Activated T-helper 2 cell treated with anti-CD3 and anti-CD28 coated beads, Interferon-gamma antibody, Interleukin-2, Interleukin-4, amounts not matched to agents 10 μg/mL and 5 μg/mL and 100 μg/mL, durations not matched to agents 14 hours and 24 hours and 36 hours (primary cell): ENCODE measurements around the gene MMP24. TPM values are rescaled to one million over a fixed set of nuclear protein-coding genes. Genes with fewer than 3 reads are reported as not detected.
"Not testable (repeated sequence)": the region's sequence is repeated elsewhere in the genome, so short reads cannot be mapped to it uniquely, and the experiment has no call there.

Experiments used
- DNase-seq: peaks from one replicate; pipeline ENCODE4 v3.0.0; 2021; ENCODE audit warnings: low spot score
- H3K27ac Mint-ChIP-seq: one replicate; pipeline ENCODE4 v1.8.0; 2021; ENCODE audit warnings: mixed read lengths
- H3K27me3 Mint-ChIP-seq: one replicate; pipeline ENCODE4 v1.8.0; 2021; ENCODE audit warnings: low read depth, mixed read lengths
- H3K36me3 Mint-ChIP-seq: one replicate; pipeline ENCODE4 v1.8.0; 2021; ENCODE audit warnings: low read depth, mixed read lengths
- H3K4me1 Mint-ChIP-seq: one replicate; pipeline ENCODE4 v1.8.0; 2021; ENCODE audit warnings: low read depth, mixed read lengths
- H3K4me3 Mint-ChIP-seq: one replicate; pipeline ENCODE4 v1.8.0; 2021; ENCODE audit warnings: low read depth, mild to moderate bottlenecking, moderate library complexity, mixed read lengths
- H3K9me3 Mint-ChIP-seq: one replicate; pipeline ENCODE4 v1.8.0; 2021; ENCODE audit warnings: mixed read lengths
- intact Hi-C: fragments of 100-400 bp; cut with micrococcal nuclease; formaldehyde crosslinking; loops from one replicate; pipeline ENCODE4 v1.15.1; 2023
- total RNA-seq: library from RNA; stranded (reverse); gene quantifications from 2 replicates; pipeline ENCODE4 v1.2.3, GENCODE V29; 2022

The MMP24 gene
- total RNA-seq, 1 donor from 2014 or later: not detected

GRCh38 chr20:35307666-35308653 lies 81.5 kb downstream of the MMP24 start:
- H3K27ac Mint-ChIP-seq: no peak overlapping the region

GRCh38 chr20:35311409-35311808 lies 84.9 kb downstream of the MMP24 start:
- intact Hi-C loops: no loop called here
- Mint-ChIP-seq H3K4me3 (no peak overlapping the region), H3K9me3 (no peaks in the 10 kb centered on the region)

More at GRCh38 chr20:35307666-35308653, 81.5 kb downstream of the MMP24 start:
- no peak for DNase-seq
- H3K4me3 Mint-ChIP-seq: no peak overlapping the region
- peaks cover 18% of the 10 kb centered on the region for H3K36me3 Mint-ChIP-seq
- H3K9me3 Mint-ChIP-seq: no peaks in the 10 kb centered on the region
- intact Hi-C loops: no loop called here
- peaks cover 48% of the 10 kb centered on the region for H3K4me1 Mint-ChIP-seq
- H3K27me3 Mint-ChIP-seq: no peaks in the 10 kb centered on the region

GRCh38 chr20:35311822-35312221 lies 85.3 kb downstream of the MMP24 start:
- intact Hi-C loops: loop anchor here (2.0 kb wide), 1 partner anchor 17 kb away; no protein-coding TSS in a partner anchor
- no peaks in the 10 kb centered on the region for H3K9me3 Mint-ChIP-seq
- no peaks in the 10 kb centered on the region for H3K27me3 Mint-ChIP-seq
- H3K4me3 Mint-ChIP-seq: no peak overlapping the region
- H3K4me1 Mint-ChIP-seq: peaks cover 38% of the 10 kb centered on the region
- H3K27ac Mint-ChIP-seq: peak overlapping the region; percentile 8
- peaks cover 19% of the 10 kb centered on the region for H3K36me3 Mint-ChIP-seq
- no peak for DNase-seq

More at GRCh38 chr20:35311409-35311808, 84.9 kb downstream of the MMP24 start:
- peak; percentile 27 for DNase-seq
- no peaks in the 10 kb centered on the region for H3K27me3 Mint-ChIP-seq
- peaks cover 42% of the 10 kb centered on the region for H3K4me1 Mint-ChIP-seq
- peak overlapping the region; percentile 8 for H3K27ac Mint-ChIP-seq
- H3K36me3 Mint-ChIP-seq: peaks cover 21% of the 10 kb centered on the region

- peaks cover 19% of the 10 kb centered on the region for H3K36me3 Mint-ChIP-seq
- no peaks in the 10 kb centered on the region for H3K9me3 Mint-ChIP-seq
- peak overlapping the region; percentile 4 for H3K27ac Mint-ChIP-seq
- DNase-seq: no peak
- intact Hi-C loops: loop anchor here (2.0 kb wide), 1 partner anchor 16 kb away; no protein-coding TSS in a partner anchor
- no peaks in the 10 kb centered on the region for H3K27me3 Mint-ChIP-seq
- H3K4me1 Mint-ChIP-seq: peaks cover 37% of the 10 kb centered on the region
- no peak overlapping the region for H3K4me3 Mint-ChIP-seq
Measured at GRCh38 chr20:35312318-35312717, 85.8 kb downstream of the MMP24 start.

- H3K27me3 Mint-ChIP-seq: no peaks in the 10 kb centered on the region
Measured at GRCh38 chr20:35314816-35315631, 88.5 kb downstream of the MMP24 start.

GRCh38 chr20:35315632-35316020 lies 89.1 kb downstream of the MMP24 start:
- Mint-ChIP-seq H3K36me3 (peaks cover 14% of the 10 kb centered on the region), H3K4me1 (peaks cover 46% of the 10 kb centered on the region)
- intact Hi-C loops, H3K4me3 Mint-ChIP-seq, H3K27me3 Mint-ChIP-seq, DNase-seq, H3K27ac Mint-ChIP-seq, H3K9me3 Mint-ChIP-seq: not testable (repeated sequence)

More at GRCh38 chr20:35314816-35315631, 88.5 kb downstream of the MMP24 start:
- Mint-ChIP-seq H3K9me3 (no peaks in the 10 kb centered on the region), H3K36me3 (peaks cover 15% of the 10 kb centered on the region), H3K27ac (peak overlapping the region; percentile 67), H3K4me3 (no peak overlapping the region), H3K4me1 (peaks cover 46% of the 10 kb centered on the region)
- intact Hi-C loops: no loop called here
- DNase-seq: no peak

- H3K4me3 Mint-ChIP-seq: no peak overlapping the region
- H3K27ac Mint-ChIP-seq: peak overlapping the region; percentile 5
- no peaks in the 10 kb centered on the region for H3K9me3 Mint-ChIP-seq
- intact Hi-C loops: no loop called here
- DNase-seq: no peak
- H3K36me3 Mint-ChIP-seq: peaks cover 14% of the 10 kb centered on the region
- H3K4me1 Mint-ChIP-seq: peaks cover 44% of the 10 kb centered on the region
- no peaks in the 10 kb centered on the region for H3K27me3 Mint-ChIP-seq
Measured at GRCh38 chr20:35316086-35316485, 89.6 kb downstream of the MMP24 start.

GRCh38 chr20:35317416-35318210 lies 91.1 kb downstream of the MMP24 start:
- H3K9me3 Mint-ChIP-seq: no peaks in the 10 kb centered on the region
- intact Hi-C loops: no loop called here
- H3K27me3 Mint-ChIP-seq: no peaks in the 10 kb centered on the region
- H3K4me3 Mint-ChIP-seq: no peak overlapping the region
- peaks cover 31% of the 10 kb centered on the region for H3K4me1 Mint-ChIP-seq
- peaks cover 7% of the 10 kb centered on the region for H3K36me3 Mint-ChIP-seq
- no peak overlapping the region for H3K27ac Mint-ChIP-seq
- no peak for DNase-seq

GRCh38 chr20:35318502-35319157 lies 92.1 kb downstream of the MMP24 start:
- Mint-ChIP-seq H3K4me3 (no peak overlapping the region), H3K27me3 (no peaks in the 10 kb centered on the region), H3K9me3 (no peaks in the 10 kb centered on the region), H3K36me3 (peaks cover 7% of the 10 kb centered on the region), H3K27ac (no peak overlapping the region), H3K4me1 (peaks cover 34% of the 10 kb centered on the region)
- intact Hi-C loops: no loop called here
- no peak for DNase-seq

- peaks cover 5% of the 10 kb centered on the region for H3K36me3 Mint-ChIP-seq
- H3K27ac Mint-ChIP-seq: no peak overlapping the region
- no peak for DNase-seq
- H3K27me3 Mint-ChIP-seq: no peaks in the 10 kb centered on the region
- H3K9me3 Mint-ChIP-seq: no peaks in the 10 kb centered on the region
- intact Hi-C loops: no loop called here
- H3K4me3 Mint-ChIP-seq: no peak overlapping the region
- H3K4me1 Mint-ChIP-seq: peaks cover 31% of the 10 kb centered on the region
Measured at GRCh38 chr20:35319192-35319870, 92.8 kb downstream of the MMP24 start.

GRCh38 chr20:35319871-35320197 lies 93.3 kb downstream of the MMP24 start:
- H3K9me3 Mint-ChIP-seq: no peaks in the 10 kb centered on the region
- H3K27me3 Mint-ChIP-seq: no peaks in the 10 kb centered on the region
- no peak for DNase-seq
- H3K4me1 Mint-ChIP-seq: peaks cover 26% of the 10 kb centered on the region
- H3K36me3 Mint-ChIP-seq: peaks cover 4% of the 10 kb centered on the region
- no peak overlapping the region for H3K4me3 Mint-ChIP-seq
- peak overlapping the region; percentile 5 for H3K27ac Mint-ChIP-seq
- intact Hi-C loops: no loop called here
